ENCODE data around the gene TCTN2.

Gene TCTN2

GRCh38 chr12:123670882-123671728, at the start of gene TCTN2:
TSS of gene TCTN2 (plus strand) at chr12:123671113. CDS start at chr12:123671241, 128 bp downstream.
- DNase-seq (ENCODE audit: low read depth, low spot score): peak; percentile 60

GRCh38 chr12:123621619-123622530, 49.0 kb upstream of the TCTN2 start:
- DNase-seq (ENCODE audit: low read depth, low spot score): no peak

- DNase-seq (ENCODE audit: low read depth, low spot score): peak; percentile 87
Observed at GRCh38 chr12:123633379-123634141, 37.4 kb upstream of the TCTN2 start, which contains the start of the genes EIF2B1 and GTF2H3. TSS of gene EIF2B1 (minus strand) at chr12:123633686. CDS start at chr12:123633557, 129 bp downstream. TSS of gene GTF2H3 (plus strand) at chr12:123633829. CDS start at chr12:123633860, 31 bp downstream.

- no peak for DNase-seq (ENCODE audit: low read depth, low spot score)
Observed at GRCh38 chr12:123634142-123634561, 36.8 kb upstream of the TCTN2 start.

GRCh38 chr12:123643911-123644310, 27.0 kb upstream of the TCTN2 start:
- DNase-seq (ENCODE audit: low read depth, low spot score): no peak

GRCh38 chr12:123645380-123645779, 25.5 kb upstream of the TCTN2 start:
- no peak for DNase-seq (ENCODE audit: low read depth, low spot score)

GRCh38 chr12:123645878-123646277, 25.0 kb upstream of the TCTN2 start:
- no peak for DNase-seq (ENCODE audit: low read depth, low spot score)

GRCh38 chr12:123648401-123648800, 22.5 kb upstream of the TCTN2 start:
- no peak for DNase-seq (ENCODE audit: low read depth, low spot score)

GRCh38 chr12:123654129-123654701, 16.7 kb upstream of the TCTN2 start:
- no peak for DNase-seq (ENCODE audit: low read depth, low spot score)

GRCh38 chr12:123655420-123655819, 15.5 kb upstream of the TCTN2 start:
- DNase-seq (ENCODE audit: low read depth, low spot score): no peak

- DNase-seq (ENCODE audit: low read depth, low spot score): no peak
Observed at GRCh38 chr12:123656392-123656791, 14.5 kb upstream of the TCTN2 start.

- DNase-seq (ENCODE audit: low read depth, low spot score): no peak
Observed at GRCh38 chr12:123657211-123657610, 13.7 kb upstream of the TCTN2 start.

- peak; percentile 3 for DNase-seq (ENCODE audit: low read depth, low spot score)
Observed at GRCh38 chr12:123659996-123660727, 10.8 kb upstream of the TCTN2 start.

- no peak for DNase-seq (ENCODE audit: low read depth, low spot score)
Observed at GRCh38 chr12:123667771-123668170, 3.1 kb upstream of the TCTN2 start.

- DNase-seq (ENCODE audit: low read depth, low spot score): no peak
Observed at GRCh38 chr12:123671876-123672275, 963 bp downstream of the TCTN2 start.

- DNase-seq (ENCODE audit: low read depth, low spot score): no peak
Observed at GRCh38 chr12:123675436-123675835, 4.5 kb downstream of the TCTN2 start.

GRCh38 chr12:123676616-123677320, 5.9 kb downstream of the TCTN2 start:
- DNase-seq (ENCODE audit: low read depth, low spot score): no peak

- no peak for DNase-seq (ENCODE audit: low read depth, low spot score)
Observed at GRCh38 chr12:123678981-123679380, 8.1 kb downstream of the TCTN2 start.

GRCh38 chr12:123681605-123682004, 10.7 kb downstream of the TCTN2 start:
- DNase-seq (ENCODE audit: low read depth, low spot score): no peak

GRCh38 chr12:123683964-123684363, 13.1 kb downstream of the TCTN2 start:
- DNase-seq (ENCODE audit: low read depth, low spot score): no peak
